ENCODE data around the gene ZG16B.

The ZG16B gene

DNA sequence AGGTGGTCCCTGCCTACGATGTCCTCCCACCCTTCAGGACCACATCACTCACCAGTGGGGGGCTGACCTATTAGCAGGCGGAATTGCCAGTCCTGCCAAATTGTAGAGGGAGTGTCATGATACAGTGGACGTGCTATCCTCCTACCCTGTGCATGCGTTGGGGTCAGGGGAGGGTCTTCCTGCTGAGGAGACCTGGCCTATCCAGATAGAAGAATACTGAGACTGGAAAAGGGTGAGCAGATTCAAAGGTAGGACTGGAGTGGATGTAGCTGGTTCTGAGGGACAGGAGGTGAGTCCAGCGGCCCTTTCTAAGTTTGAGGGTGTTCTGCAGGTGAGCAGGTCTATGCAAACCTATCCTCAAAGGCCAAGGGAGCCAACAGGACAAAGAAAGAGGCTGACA is 23.8 kb upstream of the ZG16B start:
- DNase-seq (ENCODE audit: low read depth) = no peak

DNA sequence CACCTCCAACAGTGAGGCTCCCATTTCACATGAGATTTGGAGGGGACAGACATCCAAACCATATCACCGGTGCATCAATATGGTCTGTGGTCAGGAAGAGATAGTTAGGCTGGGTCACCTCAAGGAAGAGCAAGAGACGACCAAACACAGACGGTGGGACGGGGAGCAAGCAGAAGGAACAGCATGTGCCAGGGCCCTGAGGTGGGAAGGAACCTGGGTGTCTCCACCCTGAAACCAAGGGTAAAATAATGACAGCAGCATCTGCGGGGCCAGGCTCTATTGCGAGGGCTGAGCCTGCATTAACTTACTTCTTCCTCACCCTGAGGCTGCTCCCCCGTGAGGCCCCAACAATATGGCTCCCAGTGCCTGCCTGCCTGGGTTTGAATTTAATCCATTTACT is 21.9 kb upstream of the ZG16B start:
- no peak for DNase-seq (ENCODE audit: low read depth)

DNA sequence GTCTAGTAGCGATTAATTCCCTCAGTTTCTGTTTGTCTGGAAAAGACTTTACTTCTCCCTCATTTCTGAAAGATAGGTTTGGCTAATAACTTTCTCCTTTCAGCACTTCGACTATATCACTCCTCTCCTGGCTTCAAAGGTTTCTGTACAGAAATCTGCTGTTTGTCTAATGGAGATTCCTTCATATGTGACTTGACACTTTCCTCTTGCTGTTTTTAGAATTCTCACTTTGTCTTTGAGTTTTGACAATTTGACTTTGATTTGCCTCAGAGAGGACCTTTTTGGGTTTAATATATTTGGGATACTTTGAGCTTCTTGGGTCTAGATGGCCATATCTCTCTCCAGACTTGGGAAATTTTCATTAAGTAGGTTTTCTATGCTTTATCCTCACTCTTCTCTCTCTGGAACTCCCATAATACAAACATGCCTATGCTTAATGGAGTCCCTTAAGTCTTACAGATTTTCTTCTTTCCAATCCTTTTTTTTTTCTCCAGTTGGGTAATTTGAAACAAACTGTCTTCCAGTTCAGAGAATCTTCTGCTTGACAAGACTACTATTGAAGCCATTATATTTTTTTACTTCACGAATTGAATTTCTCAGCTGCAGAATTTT is 20.8 kb upstream of the ZG16B start:
- DNase-seq (ENCODE audit: low read depth) = no peak

DNA sequence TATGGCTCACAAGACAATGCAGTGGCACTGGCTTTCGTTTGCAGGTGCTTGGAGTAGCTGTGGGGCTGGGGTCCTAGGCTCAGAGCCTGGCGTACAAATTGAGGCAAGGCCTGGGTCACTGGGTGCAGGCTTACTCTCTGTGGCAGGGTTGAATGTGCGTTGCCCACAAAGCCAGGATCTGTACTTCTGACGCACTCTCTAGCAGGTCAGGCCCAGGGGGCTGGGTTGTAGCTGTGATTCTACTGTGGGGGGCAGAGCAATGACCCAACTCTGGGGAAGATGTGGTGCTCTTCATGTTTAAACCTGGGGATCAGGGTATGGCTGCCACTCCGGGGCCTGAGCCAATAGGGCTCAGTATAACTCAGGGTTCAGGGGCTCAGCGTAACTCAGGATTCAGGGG is 19.5 kb upstream of the ZG16B start:
- DNase-seq (ENCODE audit: low read depth) = no peak

DNA sequence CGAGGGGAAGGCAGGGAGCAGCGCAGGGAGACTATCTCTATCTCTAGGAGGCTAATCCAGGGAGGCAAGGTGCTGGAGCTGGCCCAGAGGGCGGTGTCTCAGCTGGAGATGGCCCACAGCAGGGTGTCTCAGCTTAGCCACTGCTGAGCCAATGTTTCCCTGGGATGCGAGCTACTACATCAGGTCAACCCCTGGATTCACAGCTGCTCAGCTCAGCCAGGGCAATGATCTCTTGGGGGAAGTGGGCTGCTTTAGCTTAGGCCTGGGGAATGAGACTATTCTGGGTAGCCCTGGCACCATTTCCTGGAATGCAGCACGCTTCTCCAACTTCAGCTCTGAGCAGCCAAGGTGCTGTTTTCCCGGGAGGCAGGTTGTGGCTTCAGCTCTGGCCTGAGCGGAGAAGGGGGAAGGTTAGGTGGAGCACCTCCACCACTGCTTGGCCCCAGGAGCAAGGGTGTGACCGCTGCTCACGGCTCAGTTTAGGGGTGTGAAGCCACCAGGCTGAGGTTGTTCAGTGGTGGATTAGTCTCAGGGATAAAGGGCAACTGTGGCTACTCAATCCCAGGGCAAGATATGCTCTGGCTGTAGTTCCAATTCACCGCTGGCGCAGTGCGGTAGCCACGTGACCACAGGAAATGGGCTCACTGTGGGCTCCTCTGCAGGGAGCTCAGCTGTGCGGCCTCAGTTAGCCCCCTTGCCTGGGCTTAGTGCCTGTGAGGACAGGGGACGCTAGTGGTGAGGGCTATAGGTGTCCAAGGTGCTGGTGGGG is 18.2 kb upstream of the ZG16B start:
- no peak for DNase-seq (ENCODE audit: low read depth)

DNA sequence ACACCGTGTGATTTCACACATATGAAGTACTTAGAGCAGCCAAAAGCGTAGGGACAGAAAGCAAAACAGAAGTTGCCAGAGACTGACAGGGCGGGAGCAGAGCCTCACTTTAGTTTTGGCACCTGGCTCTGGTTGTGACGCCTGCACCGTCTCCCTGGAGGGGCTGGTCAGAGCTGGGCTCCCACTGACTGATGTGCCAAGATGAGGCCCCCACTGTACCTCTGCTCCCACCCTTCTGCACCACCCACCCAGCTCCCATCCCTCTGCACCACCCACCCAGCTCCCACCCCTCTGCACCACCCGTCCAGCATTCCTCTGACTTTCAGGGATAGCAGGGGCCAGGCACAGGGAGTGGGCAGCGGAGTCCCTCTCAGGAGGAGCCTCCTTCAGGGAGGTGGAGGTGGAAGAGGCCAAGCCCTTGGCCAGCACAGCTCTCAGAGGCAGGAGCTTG is 16.3 kb upstream of the ZG16B start:
- DNase-seq (ENCODE audit: low read depth) = no peak

- DNase-seq (ENCODE audit: low read depth) = no peak
These were observed 15.4 kb upstream of the ZG16B start for GRCh38 chr16:2814551-2815298.

- DNase-seq (ENCODE audit: low read depth) = no peak
These were observed 14.8 kb upstream of the ZG16B start for GRCh38 chr16:2815299-2815771.

- DNase-seq (ENCODE audit: low read depth) = no peak
These were observed 13.3 kb upstream of the ZG16B start, which contains the start of gene PRSS21 for GRCh38 chr16:2816751-2817339. Gene PRSS21, plus strand, starts transcription at chr16:2817237. Its CDS starts 32 bp downstream, at chr16:2817269.

- no peak for DNase-seq (ENCODE audit: low read depth)
These were observed 12.5 kb upstream of the ZG16B start for GRCh38 chr16:2817340-2818271.

DNA sequence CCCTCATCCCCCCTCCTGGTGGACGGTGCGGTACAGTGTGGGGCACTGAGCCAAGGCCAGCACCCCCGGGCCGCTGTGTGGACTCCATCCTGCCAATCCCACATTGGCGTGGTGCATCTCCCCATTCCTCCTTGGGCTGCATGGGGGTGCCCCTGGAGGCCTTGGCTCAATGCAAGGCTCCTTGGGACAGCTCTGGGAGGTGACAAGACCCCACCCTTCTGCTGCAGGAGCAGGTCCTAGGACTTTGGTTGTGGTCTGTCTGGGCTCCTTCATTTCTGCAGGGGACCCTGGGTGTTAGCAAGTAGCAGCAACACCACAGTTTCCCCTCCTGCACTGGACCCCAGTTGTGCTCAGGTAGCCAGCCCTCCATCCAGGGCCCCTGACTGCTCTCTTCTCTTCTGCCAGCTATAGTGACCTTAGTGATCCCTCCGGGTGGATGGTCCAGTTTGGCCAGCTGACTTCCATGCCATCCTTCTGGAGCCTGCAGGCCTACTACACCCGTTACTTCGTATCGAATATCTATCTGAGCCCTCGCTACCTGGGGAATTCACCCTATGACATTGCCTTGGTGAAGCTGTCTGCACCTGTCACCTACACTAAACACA is 11.7 kb upstream of the ZG16B start:
- no peak for DNase-seq (ENCODE audit: low read depth)

GRCh38 chr16:2819179-2819938 is 10.7 kb upstream of the ZG16B start:
- no peak for DNase-seq (ENCODE audit: low read depth)

GRCh38 chr16:2819939-2820835 is 9.9 kb upstream of the ZG16B start:
- DNase-seq (ENCODE audit: low read depth) = no peak

DNA sequence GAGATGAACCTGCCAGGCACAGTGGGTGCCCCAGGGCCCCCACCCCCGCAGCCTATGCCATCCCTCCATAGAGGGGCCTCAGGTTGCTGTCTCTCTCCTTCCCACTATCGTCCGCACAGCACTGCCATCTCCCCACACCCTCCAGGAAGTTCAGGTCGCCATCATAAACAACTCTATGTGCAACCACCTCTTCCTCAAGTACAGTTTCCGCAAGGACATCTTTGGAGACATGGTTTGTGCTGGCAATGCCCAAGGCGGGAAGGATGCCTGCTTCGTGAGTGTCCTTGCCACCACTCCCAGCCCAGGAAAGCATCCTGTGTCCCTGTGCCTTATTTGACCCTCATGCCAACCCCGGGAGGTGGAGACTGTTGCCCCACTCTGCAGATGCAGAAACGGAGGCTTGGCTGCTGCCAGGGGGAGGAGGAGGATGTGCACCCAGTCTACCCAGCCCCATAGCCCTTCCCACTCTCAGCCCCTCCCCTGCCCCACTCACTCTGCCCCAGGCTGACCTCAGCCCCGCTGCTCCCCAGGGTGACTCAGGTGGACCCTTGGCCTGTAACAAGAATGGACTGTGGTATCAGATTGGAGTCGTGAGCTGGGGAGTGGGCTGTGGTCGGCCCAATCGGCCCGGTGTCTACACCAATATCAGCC is 9.1 kb upstream of the ZG16B start:
- DNase-seq (ENCODE audit: low read depth) = no peak

DNA sequence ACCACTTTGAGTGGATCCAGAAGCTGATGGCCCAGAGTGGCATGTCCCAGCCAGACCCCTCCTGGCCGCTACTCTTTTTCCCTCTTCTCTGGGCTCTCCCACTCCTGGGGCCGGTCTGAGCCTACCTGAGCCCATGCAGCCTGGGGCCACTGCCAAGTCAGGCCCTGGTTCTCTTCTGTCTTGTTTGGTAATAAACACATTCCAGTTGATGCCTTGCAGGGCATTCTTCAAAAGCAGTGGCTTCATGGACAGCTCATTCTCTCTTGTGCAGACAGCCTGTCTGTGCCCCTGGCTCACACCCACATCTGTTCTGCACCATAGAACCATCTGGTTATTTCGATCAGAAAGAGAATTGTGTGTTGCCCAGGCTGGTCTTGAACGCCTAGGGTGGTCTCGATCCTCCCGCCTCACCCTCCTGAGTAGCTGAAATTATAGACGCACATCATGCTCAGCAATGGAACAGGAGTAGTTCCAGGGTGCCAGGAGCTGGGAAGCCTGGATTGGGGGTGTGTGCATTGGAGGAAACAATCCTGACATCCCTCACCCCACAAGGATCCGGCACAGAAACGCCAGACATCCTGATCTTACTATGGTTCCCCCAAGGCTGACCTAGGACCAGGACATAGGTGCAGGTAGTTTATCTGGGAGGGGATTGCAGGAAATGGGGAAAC is 8.5 kb upstream of the ZG16B start:
- no peak for DNase-seq (ENCODE audit: low read depth)

DNA sequence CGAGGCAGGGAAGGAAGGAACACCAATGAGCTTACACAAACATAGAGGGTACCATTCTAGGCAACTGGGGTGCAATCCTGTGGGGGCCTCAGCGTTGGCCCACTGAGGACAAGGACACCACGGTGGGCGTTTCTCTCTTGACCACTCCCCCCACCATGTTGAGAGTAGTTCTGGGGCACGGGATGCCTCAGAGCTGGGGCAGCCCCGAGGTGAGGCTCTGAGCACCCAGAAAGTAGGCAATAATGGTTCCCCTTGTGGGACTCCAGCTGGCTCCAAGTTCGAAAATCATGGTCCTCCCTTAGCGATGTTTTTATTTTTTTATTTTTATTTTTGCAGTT is 8.0 kb upstream of the ZG16B start:
- no peak for DNase-seq (ENCODE audit: low read depth)

DNA sequence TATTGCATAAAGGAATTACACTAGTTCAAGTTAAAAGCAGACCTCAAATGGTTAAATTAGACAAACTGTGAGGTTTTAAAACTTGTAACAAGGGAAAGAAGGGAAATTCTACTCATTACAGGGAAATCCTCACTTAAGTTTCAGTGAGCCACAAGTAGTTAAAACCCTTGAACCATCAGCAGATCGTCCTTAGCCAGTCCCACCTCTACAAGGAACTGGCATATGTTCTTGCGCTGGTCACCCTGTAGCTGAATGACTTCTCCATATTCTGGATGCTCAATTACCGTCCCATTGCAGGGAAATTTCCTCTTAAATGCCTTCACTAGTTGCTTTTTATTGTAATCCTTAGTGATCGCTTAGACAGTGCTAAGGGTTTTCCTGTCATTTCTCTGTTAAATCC is 7.6 kb upstream of the ZG16B start:
- DNase-seq (ENCODE audit: low read depth) = no peak

GRCh38 chr16:2824626-2825025 is 5.5 kb upstream of the ZG16B start:
- no peak for DNase-seq (ENCODE audit: low read depth)

All from activated T-cell treated with anti-CD3 and anti-CD28 coated beads for 1 hour (primary cell).